H1 (cell line): ENCODE measurements around the gene PRKN. TPM values are rescaled to one million over a fixed set of nuclear protein-coding genes. Genes with fewer than 3 reads are reported as not detected.

Experiments used
- CTCF ChIA-PET: fragments of 300-600 bp; sonication (Branson Sonifier 250); formaldehyde crosslinking; loops from one replicate; lab custom pipeline; 2021; ENCODE audit not compliant: partially characterized antibody; lab: Charles Lee
- POLR2A ChIA-PET: fragments of 300-600 bp; sonication (Branson Sonifier 250); formaldehyde crosslinking; loops from one replicate; lab custom pipeline; 2021; ENCODE audit warnings: inconsistent platforms; ENCODE audit not compliant: partially characterized antibody; lab: Charles Lee
- DNase-seq, 2 experiments: peaks; one replicate each; pipeline versions ENCODE4 v3.0.0 to v3.0.0-alpha.2; 2010 to 2022; ENCODE audit warnings: low spot score in 2 of 2, low read depth in 1 of 2, mixed read lengths in 1 of 2
- FAIRE-seq: peaks from 2 replicates; lab custom pipeline; 2011; peaks lifted over from hg19 to GRCh38; lab: Jason Lieb, UNC
- H2AFZ ChIP-seq: 2 replicates; pipeline ENCODE4 v1.8.1; 2012; ENCODE audit warnings: low read length, inconsistent platforms
- H2AK5ac ChIP-seq: 2 replicates; pipeline ENCODE4 v1.6.1; 2013; ENCODE audit warnings: low read depth, low read length
- H2BK120ac ChIP-seq: replicated peaks from 2 replicates; pipeline ENCODE3; 2013; ENCODE audit warnings: low read depth, low read length, inconsistent platforms
- H2BK12ac ChIP-seq: 2 replicates; pipeline ENCODE4 v1.6.1; 2013; ENCODE audit warnings: low read depth, low read length
- H2BK15ac ChIP-seq: 2 replicates; pipeline ENCODE4 v1.6.1; 2013; ENCODE audit warnings: low read length
- H2BK20ac ChIP-seq: 2 replicates; pipeline ENCODE4 v1.6.1; 2013; ENCODE audit warnings: low read length
- H2BK5ac ChIP-seq: 2 replicates; pipeline ENCODE4 v1.6.1; 2013; ENCODE audit warnings: low read depth, low read length
- H3K14ac ChIP-seq: 2 replicates; pipeline ENCODE4 v1.6.1; 2013; ENCODE audit warnings: inconsistent platforms; ENCODE audit not compliant: insufficient read length
- H3K18ac ChIP-seq: 2 replicates; pipeline ENCODE4 v1.6.1; 2013; ENCODE audit warnings: low read length; ENCODE audit errors: extremely low read depth
- H3K23ac ChIP-seq: 2 replicates; pipeline ENCODE4 v1.6.1; 2013; ENCODE audit warnings: inconsistent platforms; ENCODE audit not compliant: insufficient read length
- H3K23me2 ChIP-seq: 2 replicates; pipeline ENCODE4 v1.6.1; 2013; ENCODE audit warnings: low read depth, low read length
- H3K27ac ChIP-seq: 2 replicates; pipeline ENCODE4 v1.6.1; 2011; ENCODE audit warnings: low read depth, low read length, inconsistent platforms
- H3K27me3 ChIP-seq, 4 experiments: replicated peaks in 1 of 4; 1 replicate in 1 of 4; 2 replicates in 3 of 4; pipeline versions ENCODE4 v1.6.1 to v1.8.1; 2011 to 2013; ENCODE audit warnings: low read length in 3 of 4, mild to moderate bottlenecking in 3 of 4, inconsistent platforms in 2 of 4, mixed read lengths in 2 of 4, moderate library complexity in 1 of 4; ENCODE audit not compliant: control insufficient read depth in 3 of 4, insufficient read depth in 3 of 4; ENCODE audit errors: extremely low read depth in 1 of 4
- H3K36me3 ChIP-seq, 4 experiments: 2 replicates each; pipeline versions ENCODE4 v1.6.1 to v1.8.1; 2011 to 2013; ENCODE audit warnings: mild to moderate bottlenecking in 4 of 4, low read length in 3 of 4, moderate library complexity in 2 of 4, control low read depth in 1 of 4, inconsistent platforms in 1 of 4; ENCODE audit not compliant: insufficient read depth in 4 of 4, control insufficient read depth in 2 of 4
- H3K4ac ChIP-seq: replicated peaks from 2 replicates; pipeline ENCODE3; 2013; ENCODE audit warnings: low read length, low read depth, mixed read lengths, inconsistent platforms; ENCODE audit not compliant: insufficient read length
- H3K4me1 ChIP-seq, 4 experiments: replicated peaks in 1 of 4; 1 replicate in 1 of 4; 2 replicates in 3 of 4; pipeline versions ENCODE4 v1.6.1 to v1.8.1; 2011 to 2013; ENCODE audit warnings: low read length in 3 of 4, inconsistent platforms in 2 of 4, mixed read lengths in 1 of 4; ENCODE audit not compliant: insufficient read depth in 4 of 4, control insufficient read depth in 3 of 4
- H3K4me2 ChIP-seq, 2 experiments: 2 replicates each; pipeline versions ENCODE4 v1.6.1 to v1.8.1; 2011 to 2013; ENCODE audit warnings: low read depth in 2 of 2, low read length in 2 of 2, control low read depth in 1 of 2, inconsistent platforms in 1 of 2, mild to moderate bottlenecking in 1 of 2; ENCODE audit not compliant: insufficient read depth in 1 of 2
- H3K4me3 ChIP-seq, 4 experiments: fragments of 200-600, 300-600 bp in 1 of 4; sonication (generic), shearing (Covaris generic), sonication (Bioruptor Twin) in 1 of 4; 2 replicates each; pipeline versions ENCODE4 v1.5.1 to v1.8.1; 2011 to 2016; ENCODE audit warnings: low read length in 4 of 4, low read depth in 3 of 4, control low read depth in 2 of 4, inconsistent platforms in 2 of 4, mild to moderate bottlenecking in 2 of 4, mixed read lengths in 1 of 4, moderate library complexity in 1 of 4; ENCODE audit not compliant: insufficient read depth in 2 of 4; ENCODE audit errors: extremely low read depth in 1 of 4
- H3K56ac ChIP-seq: replicated peaks from 2 replicates; pipeline ENCODE3; 2013; ENCODE audit warnings: low read depth, mild to moderate bottlenecking, mixed read lengths, low read length, inconsistent platforms; ENCODE audit not compliant: insufficient read length
- H3K79me1 ChIP-seq: 2 replicates; pipeline ENCODE4 v1.6.1; 2013; ENCODE audit warnings: low read depth, low read length, control low read depth
- H3K79me2 ChIP-seq, 2 experiments: 2 replicates each; pipeline versions ENCODE4 v1.6.1 to v1.8.1; 2012 to 2013; ENCODE audit warnings: low read length in 2 of 2, mild to moderate bottlenecking in 2 of 2, inconsistent platforms in 1 of 2; ENCODE audit not compliant: insufficient read depth in 2 of 2, control insufficient read depth in 1 of 2
- H3K9ac ChIP-seq, 4 experiments: replicated peaks in 1 of 4; 1 replicate in 1 of 4; 2 replicates in 3 of 4; pipeline versions ENCODE4 v1.6.1 to v1.8.1; 2011 to 2013; ENCODE audit warnings: low read depth in 3 of 4, low read length in 3 of 4, control low read depth in 2 of 4, mild to moderate bottlenecking in 2 of 4, moderate library complexity in 2 of 4, inconsistent platforms in 1 of 4; ENCODE audit errors: extremely low read depth in 1 of 4
- H3K9me3 ChIP-seq, 2 experiments: 2 replicates each; pipeline versions ENCODE4 v1.6.1 to v1.8.1; 2012 to 2013; ENCODE audit warnings: mild to moderate bottlenecking in 2 of 2, moderate library complexity in 2 of 2, control low read depth in 1 of 2, inconsistent platforms in 1 of 2, low read depth in 1 of 2, low read length in 1 of 2, mixed read lengths in 1 of 2; ENCODE audit not compliant: insufficient read depth in 2 of 2
- H4K20me1 ChIP-seq, 2 experiments: replicated peaks in 1 of 2; 2 replicates each; pipeline versions ENCODE3 to v1.8.1; 2011 to 2013; ENCODE audit warnings: inconsistent platforms in 2 of 2, low read length in 2 of 2, mild to moderate bottlenecking in 1 of 2; ENCODE audit not compliant: insufficient read depth in 2 of 2, control insufficient read depth in 1 of 2
- H4K5ac ChIP-seq: 2 replicates; pipeline ENCODE4 v1.6.1; 2013; ENCODE audit warnings: low read length, low read depth, mixed read lengths, inconsistent platforms; ENCODE audit not compliant: insufficient read length
- H4K8ac ChIP-seq: 2 replicates; pipeline ENCODE4 v1.8.0; 2013; ENCODE audit warnings: mild to moderate bottlenecking, moderate library complexity, low read length, inconsistent platforms; ENCODE audit not compliant: insufficient read depth; ENCODE audit errors: extremely low read depth
- H4K91ac ChIP-seq: replicated peaks from 2 replicates; pipeline ENCODE3; 2013; ENCODE audit warnings: low read length, mixed read lengths, inconsistent platforms; ENCODE audit not compliant: insufficient read length
- HDAC2 ChIP-seq, 2 experiments: fragments of 300-600 bp in 1 of 2; sonication (generic) in 1 of 2; IDR thresholded peaks; 2 replicates each; pipeline ENCODE4 v1.6.1; 2011 to 2012; ENCODE audit warnings: low read depth in 2 of 2, low read length in 2 of 2, mild to moderate bottlenecking in 2 of 2, moderate library complexity in 2 of 2, borderline replicate concordance in 1 of 2, inconsistent platforms in 1 of 2
- KDM1A ChIP-seq: fragments of 200-600, 300-600 bp; sonication (generic); IDR thresholded peaks from 2 replicates; pipeline ENCODE4 v1.7.1; 2016; ENCODE audit warnings: mild to moderate bottlenecking, low read length, borderline replicate concordance
- TAF1 ChIP-seq: IDR thresholded peaks from 2 replicates; pipeline ENCODE4 v1.6.1; 2011; ENCODE audit warnings: mild to moderate bottlenecking, low read depth, low read length
- WGBS, 2 experiments: shearing (Covaris generic) in 1 of 2; methylation state at CpG; one replicate each; pipeline versions ENCODE4 v1.1.6 to v1.1.7; 2013 to 2015; ENCODE audit warnings: low lambda C conversion rate in 2 of 2, mixed read lengths in 2 of 2, inconsistent platforms in 1 of 2, low coverage in 1 of 2, missing lambda C conversion rate in 1 of 2; ENCODE audit not compliant: insufficient replicate concordance in 2 of 2, insufficient coverage in 1 of 2, insufficient read length in 1 of 2; ENCODE audit errors: extremely low coverage in 1 of 2, missing lambda C conversion rate in 1 of 2; 5-methylcytosine and 5-hydroxymethylcytosine counted together
- polyA plus RNA-seq, 7 experiments: library from polyadenylated mRNA; depleted of rRNA in 3 of 7; stranded (reverse) in 5 of 7; unstranded in 2 of 7; fragments of >200 nt in 5 of 7; fragments of 200-250 nt in 2 of 7; gene quantifications; 1 replicate in 5 of 7; 2 replicates in 1 of 7; 4 replicates in 1 of 7; pipeline versions ENCODE4 v1.2.1 to v1.2.3, GENCODE V29; 2011 to 2013; ENCODE audit warnings: missing spikeins in 2 of 7, mixed read lengths in 2 of 7
- total RNA-seq: library from RNA; stranded (reverse); fragmentation: NEBNext Ultra II Directional; extraction: Animal tissue kit (Norgen Biotek cat#: 25700); gene quantifications from 2 replicates; pipeline ENCODE4 v1.2.1, GENCODE V29; 2021

The PRKN gene
- total and polyA plus RNA-seq, 2 of the 8 experiments (the other 6 are each of a cell fraction or from before 2014, with no cell fraction given), result 0.13 to 0.29 TPM

DNA sequence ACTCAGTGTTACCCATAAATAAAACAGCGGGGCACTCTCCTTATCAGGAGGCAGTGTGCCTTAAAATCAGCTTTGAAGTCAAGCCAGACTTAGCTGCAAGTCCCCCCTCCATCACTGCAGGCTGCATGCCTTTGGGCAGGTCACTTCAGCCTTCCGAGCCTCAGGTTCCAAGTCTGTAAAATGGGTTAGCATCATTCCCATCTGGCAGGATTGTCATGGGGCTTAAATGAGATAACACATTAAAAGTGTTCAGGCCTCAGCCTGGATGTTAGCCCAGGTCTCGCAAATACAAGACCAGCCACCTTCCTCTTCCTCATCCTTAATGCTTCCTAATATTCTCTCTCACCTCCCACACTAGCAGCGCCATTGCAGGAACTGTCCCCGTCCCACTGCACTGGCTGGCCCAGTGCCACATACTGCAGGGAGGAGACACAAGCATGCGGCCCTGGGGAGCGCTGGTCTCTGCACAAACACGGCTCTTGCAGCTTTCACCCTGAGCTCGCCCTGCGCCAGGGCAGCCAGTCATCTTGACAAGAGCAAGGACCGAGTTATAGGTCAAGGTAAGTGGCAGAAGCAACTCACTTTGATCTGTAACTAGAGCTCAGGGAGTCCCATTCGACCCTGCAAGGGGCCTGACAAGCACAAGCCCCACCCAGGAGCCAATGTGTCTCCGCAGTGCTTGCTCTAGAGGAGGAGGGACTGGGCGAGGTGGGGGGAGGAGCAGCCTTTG, 889.1 kb downstream of the PRKN start:
- no peaks in the 10 kb centered on the region for H4K20me1 ChIP-seq
- H2BK120ac ChIP-seq, result no peak overlapping the region
- H3K23me2 ChIP-seq, result no peaks in the 10 kb centered on the region
- H3K4me2 ChIP-seq, result peak overlapping the region; percentile 29 to 35; a peak in 2 of 4 replicates
- ChIA-PET CTCF (interaction anchor here (0.6 to 1.8 kb wide), 14 partner anchors 10 to 465 kb away, joined by 3 to 8 read pairs (median 3); no protein-coding TSS in a partner anchor), POLR2A (no interaction called here)
- H3K4me1 ChIP-seq, result peaks cover 3 to 15% (median 6%) of the 10 kb centered on the region in 4 experiments
- WGBS, 2 experiments, result 74% methylated on average over 14 of the region's 14 CpGs; no CpG with 5 or more reads in 1 of the 2 experiments
- TF ChIP-seq HDAC2 (IDR thresholded peaks at IDR 0.05; ENCODE audit: borderline replicate concordance in 1 of 2, low read depth in 2 of 2, low read length in 2 of 2) (peak in 1 of 2 experiments; percentile 77; a peak in 1 of 4 replicates), KDM1A (peak; percentile 82; the same call in 1 of the 2 replicates), TAF1 (no peak)
- peak overlapping the region; percentile 45; the same call in 1 of the 2 replicates for H4K8ac ChIP-seq
- H4K5ac ChIP-seq, result no peak overlapping the region
- FAIRE-seq (no peak), DNase-seq (peak; percentile 27 to 56)
- no peak overlapping the region for H3K4me3 ChIP-seq
- 0 out of 2 replicates have a peak overlapping the region, but pooled peaks have one; percentile 11 for H2BK12ac ChIP-seq
- H3K18ac ChIP-seq, result no peak overlapping the region; the same call in 1 of the 2 replicates
- no peaks in the 10 kb centered on the region for H3K79me1 ChIP-seq
- no peak overlapping the region for H4K91ac ChIP-seq
- H3K36me3 ChIP-seq, result no peaks in the 10 kb centered on the region
- no peak overlapping the region for H3K27ac ChIP-seq
- H2BK15ac ChIP-seq, result 0 out of 2 replicates have a peak overlapping the region, but pooled peaks have one; percentile 5
- H2BK20ac ChIP-seq, result no peak overlapping the region
- H3K27me3 ChIP-seq, result no peaks in the 10 kb centered on the region
- H3K9me3 ChIP-seq, result no peaks in the 10 kb centered on the region
- no peaks in the 10 kb centered on the region for H3K79me2 ChIP-seq
- H2AK5ac ChIP-seq, result no peak overlapping the region; the same call in 1 of the 2 replicates
- H3K56ac ChIP-seq, result no peak overlapping the region
- peak overlapping the region; percentile 78; the same call in 1 of the 2 replicates for H2AFZ ChIP-seq
- H2BK5ac ChIP-seq, result no peak overlapping the region
- no peak overlapping the region for H3K14ac ChIP-seq
- H3K23ac ChIP-seq, result no peak overlapping the region
- H3K9ac ChIP-seq, result no peak overlapping the region
- H3K4ac ChIP-seq, result no peak overlapping the region
